Nephron progenitor cell (in vitro differentiated cells): ENCODE measurements around the gene EIPR1.

Source experiments
- DNase-seq: peaks from one replicate; pipeline ENCODE4 v3.0.0; 2021
- H3K27ac Mint-ChIP-seq: 2 replicates; pipeline ENCODE4 v1.8.0; 2021; ENCODE audit warnings: mild to moderate bottlenecking, moderate library complexity, mixed read lengths
- H3K27me3 Mint-ChIP-seq: 2 replicates; pipeline ENCODE4 v1.8.0; 2021; ENCODE audit warnings: mild to moderate bottlenecking, low read depth, mixed read lengths; ENCODE audit not compliant: poor library complexity
- H3K36me3 Mint-ChIP-seq: 2 replicates; pipeline ENCODE4 v1.8.0; 2021; ENCODE audit warnings: low read depth, mixed read lengths
- H3K4me1 Mint-ChIP-seq: 2 replicates; pipeline ENCODE4 v1.8.0; 2021; ENCODE audit warnings: mixed read lengths
- H3K4me3 Mint-ChIP-seq: 2 replicates; pipeline ENCODE4 v1.8.0; 2021; ENCODE audit warnings: mild to moderate bottlenecking, moderate library complexity, mixed read lengths
- H3K9me3 Mint-ChIP-seq: 2 replicates; pipeline ENCODE4 v1.8.0; 2021; ENCODE audit warnings: mild to moderate bottlenecking, moderate library complexity, mixed read lengths
- CTCF ChIP-seq: fragments of 200-600 bp; sonication (generic); IDR thresholded peaks from 2 replicates; pipeline ENCODE4 v1.5.0; 2021; ENCODE audit warnings: antibody characterized with exemption

The EIPR1 gene

GRCh38 chr2:3377612-3378432, at the start of gene EIPR1:
Gene EIPR1 (minus strand): TSS chr2:3377818. CDS start chr2:3377689, 129 bp downstream.
- peak within 1 kb of the TSS; percentile 95 for H3K4me3 Mint-ChIP-seq
- peaks cover 31% of the 10 kb centered on the region for H3K36me3 Mint-ChIP-seq
- H3K4me1 Mint-ChIP-seq = peaks cover 41% of the 10 kb centered on the region
- peaks cover 6% of the 10 kb centered on the region for H3K9me3 Mint-ChIP-seq
- peak; percentile 93 for DNase-seq
- H3K27me3 Mint-ChIP-seq = peaks cover 2% of the 10 kb centered on the region
- TF ChIP-seq CTCF = no peak
- peak within 1 kb of the TSS; percentile 93 for H3K27ac Mint-ChIP-seq

- no peak overlapping the region for H3K27ac Mint-ChIP-seq
- no peaks in the 10 kb centered on the region for H3K9me3 Mint-ChIP-seq
- peaks cover 3% of the 10 kb centered on the region for H3K27me3 Mint-ChIP-seq
- H3K4me3 Mint-ChIP-seq = no peak overlapping the region
- no peak for TF ChIP-seq CTCF
- no peak for DNase-seq
- peaks cover 75% of the 10 kb centered on the region for H3K36me3 Mint-ChIP-seq
- peaks cover 14% of the 10 kb centered on the region for H3K4me1 Mint-ChIP-seq
Measured at GRCh38 chr2:3427272-3427671, 49.7 kb upstream of the EIPR1 start.

- no peak for DNase-seq
- no peak for TF ChIP-seq CTCF
- Mint-ChIP-seq H3K27me3 (peaks cover 3% of the 10 kb centered on the region), H3K4me3 (no peak overlapping the region), H3K27ac (no peak overlapping the region), H3K4me1 (peaks cover 14% of the 10 kb centered on the region), H3K9me3 (no peaks in the 10 kb centered on the region), H3K36me3 (peaks cover 73% of the 10 kb centered on the region)
Measured at GRCh38 chr2:3426615-3427014, 49.0 kb upstream of the EIPR1 start.

GRCh38 chr2:3424171-3424795, 46.7 kb upstream of the EIPR1 start:
- Mint-ChIP-seq H3K9me3 (no peaks in the 10 kb centered on the region), H3K4me1 (peaks cover 32% of the 10 kb centered on the region), H3K4me3 (no peak overlapping the region), H3K36me3 (peaks cover 57% of the 10 kb centered on the region), H3K27ac (no peak overlapping the region), H3K27me3 (peaks cover 3% of the 10 kb centered on the region)
- no peak for DNase-seq
- TF ChIP-seq CTCF = no peak

- no peaks in the 10 kb centered on the region for H3K9me3 Mint-ChIP-seq
Measured at GRCh38 chr2:3423492-3424170, 46.0 kb upstream of the EIPR1 start.

More at GRCh38 chr2:3423492-3424170, 46.0 kb upstream of the EIPR1 start:
- no peak overlapping the region for H3K4me3 Mint-ChIP-seq
- peak overlapping the region; percentile 9 for H3K27ac Mint-ChIP-seq
- peaks cover 51% of the 10 kb centered on the region for H3K36me3 Mint-ChIP-seq
- peak; percentile 81 for DNase-seq
- TF ChIP-seq CTCF = peak; percentile 96
- peaks cover 3% of the 10 kb centered on the region for H3K27me3 Mint-ChIP-seq
- H3K4me1 Mint-ChIP-seq = peaks cover 37% of the 10 kb centered on the region
